GM06990 (cell line): ENCODE measurements around the gene KIAA0930.
"Not testable (repeated sequence)": the region's sequence is repeated elsewhere in the genome, so short reads cannot be mapped to it uniquely, and the experiment has no call there.

ENCODE experiments used
- DNase-seq: peaks from one replicate; pipeline ENCODE4 v3.0.0-alpha.2; 2011; ENCODE audit not compliant: insufficient read length; ENCODE audit errors: extremely low read depth
- H3K27me3 ChIP-seq: replicated peaks from 2 replicates; pipeline ENCODE4 v1.6.0; 2011; ENCODE audit warnings: low read length; ENCODE audit not compliant: control insufficient read depth, insufficient read depth
- H3K36me3 ChIP-seq: 2 replicates; pipeline ENCODE4 v1.5.1; 2011; ENCODE audit warnings: low read length; ENCODE audit not compliant: control insufficient read depth, insufficient read depth
- H3K4me3 ChIP-seq: replicated peaks from 2 replicates; pipeline ENCODE4 v1.5.1; 2011; ENCODE audit warnings: low read depth, mild to moderate bottlenecking, control low read depth, low read length
- CTCF ChIP-seq: IDR thresholded peaks from 2 replicates; pipeline ENCODE4 v1.5.1; 2011; ENCODE audit warnings: low read length, control low read depth, mild to moderate bottlenecking, inconsistent platforms; ENCODE audit not compliant: insufficient read depth, poor library complexity, severe bottlenecking

The KIAA0930 gene

GRCh38 chr22:45196926-45197605, 43.6 kb downstream of the KIAA0930 start:
- no peak for DNase-seq
- no peak for TF ChIP-seq CTCF
- Histone ChIP-seq H3K4me3 (no peak overlapping the region), H3K27me3 (no peaks in the 10 kb centered on the region), H3K36me3 (peaks cover 40% of the 10 kb centered on the region)

GRCh38 chr22:45196308-45196707, 44.4 kb downstream of the KIAA0930 start:
- H3K27me3 ChIP-seq = no peaks in the 10 kb centered on the region
- H3K4me3 ChIP-seq = no peak overlapping the region
- no peak for DNase-seq
- no peak for TF ChIP-seq CTCF
- peaks cover 39% of the 10 kb centered on the region for H3K36me3 ChIP-seq

GRCh38 chr22:45195616-45196015, 45.1 kb downstream of the KIAA0930 start:
- peaks cover 32% of the 10 kb centered on the region for H3K36me3 ChIP-seq
- no peak for TF ChIP-seq CTCF
- no peaks in the 10 kb centered on the region for H3K27me3 ChIP-seq
- DNase-seq = no peak
- H3K4me3 ChIP-seq = no peak overlapping the region

- Histone ChIP-seq H3K27me3 (no peaks in the 10 kb centered on the region), H3K36me3 (peaks cover 28% of the 10 kb centered on the region), H3K4me3 (no peak overlapping the region)
- no peak for TF ChIP-seq CTCF
- no peak for DNase-seq
These were observed 46.0 kb downstream of the KIAA0930 start for GRCh38 chr22:45194686-45195085.

GRCh38 chr22:45192701-45193187, 48.0 kb downstream of the KIAA0930 start:
- no peak for DNase-seq
- TF ChIP-seq CTCF = no peak
- no peaks in the 10 kb centered on the region for H3K27me3 ChIP-seq
- no peak overlapping the region for H3K4me3 ChIP-seq
- peaks cover 15% of the 10 kb centered on the region for H3K36me3 ChIP-seq

- not testable (repeated sequence) for H3K36me3 ChIP-seq, H3K4me3 ChIP-seq, H3K27me3 ChIP-seq
These were observed 48.9 kb downstream of the KIAA0930 start for GRCh38 chr22:45191746-45192145.

More at GRCh38 chr22:45191746-45192145, 48.9 kb downstream of the KIAA0930 start:
- not testable (repeated sequence) for DNase-seq
